PC-3 (cell line): ENCODE data around the gene CSRP2. TPM values are rescaled to one million over a fixed set of nuclear protein-coding genes. Genes with fewer than 3 reads are reported as not detected.

ENCODE experiments used
- ATAC-seq: fragments of 200-7000 bp; cut with Tn5 transposase; 2 replicates; pipeline ENCODE4 v1.9.1; 2020; ENCODE audit warnings: mild to moderate bottlenecking, moderate library complexity
- BruUV-seq: library from RNA; stranded (reverse); fragments of 400-500 nt; replicated peaks from 2 replicates; lab custom pipeline; 2021; lab: Mats Ljungman, UMichigan
- CTCF ChIA-PET: fragments of 300-600 bp; sonication (Branson Sonifier 250); formaldehyde crosslinking; loops from one replicate; lab custom pipeline; 2022; ENCODE audit warnings: antibody characterized with exemption; lab: Charles Lee
- POLR2A ChIA-PET: fragments of 300-600 bp; sonication (Branson Sonifier 250); formaldehyde crosslinking; loops from one replicate; lab custom pipeline; 2022; ENCODE audit warnings: antibody characterized with exemption; ENCODE audit not compliant: unreplicated experiment; lab: Charles Lee
- DNase-seq: peaks from one replicate; pipeline ENCODE4 v3.0.0-alpha.2; 2015
- H2AFZ ChIP-seq: fragments of 300-600 bp; sonication (generic); 2 replicates; pipeline ENCODE4 v1.6.0; 2016; ENCODE audit warnings: antibody characterized with exemption, low read length
- H3F3A ChIP-seq: fragments of 300-600 bp; sonication (generic); one replicate; pipeline ENCODE4 v1.6.0; 2017; ENCODE audit warnings: antibody characterized with exemption, low read length, control low read depth, mild to moderate bottlenecking; ENCODE audit not compliant: unreplicated experiment
- H3K27ac ChIP-seq: fragments of 300-600 bp; sonication (generic); 2 replicates; pipeline ENCODE4 v1.5.1; 2016; ENCODE audit warnings: mild to moderate bottlenecking, low read length
- H3K27me3 ChIP-seq: fragments of 300-600 bp; sonication (generic); 2 replicates; pipeline ENCODE4 v1.6.1; 2016; ENCODE audit warnings: low read length, mixed read lengths
- H3K36me3 ChIP-seq: fragments of 300-600 bp; sonication (generic); 2 replicates; pipeline ENCODE4 v1.6.1; 2016; ENCODE audit warnings: low read depth, mixed run types, low read length, mixed read lengths
- H3K4me1 ChIP-seq: fragments of 300-600 bp; sonication (generic); 2 replicates; pipeline ENCODE4 v1.5.1; 2016; ENCODE audit warnings: low read length; ENCODE audit not compliant: insufficient read depth
- H3K4me2 ChIP-seq: fragments of 300-600 bp; sonication (generic); 2 replicates; pipeline ENCODE4 v1.6.0; 2016; ENCODE audit warnings: low read length
- H3K4me3 ChIP-seq: fragments of 300-600 bp; sonication (generic); 2 replicates; pipeline ENCODE4 v1.5.1; 2016; ENCODE audit warnings: mild to moderate bottlenecking, low read length, mixed read lengths
- H3K79me2 ChIP-seq: fragments of 300-600 bp; sonication (generic); 2 replicates; pipeline ENCODE4 v1.6.1; 2017; ENCODE audit warnings: low read length, mixed read lengths
- H3K9ac ChIP-seq: fragments of 300-600 bp; sonication (generic); 2 replicates; pipeline ENCODE4 v1.6.0; 2016; ENCODE audit warnings: mild to moderate bottlenecking, low read length
- H3K9me2 ChIP-seq: fragments of 300-600 bp; sonication (generic); replicated peaks from 2 replicates; pipeline ENCODE4 v1.6.1; 2016; ENCODE audit warnings: mixed run types, low read length, mixed read lengths
- H3K9me3 ChIP-seq: fragments of 300-600 bp; sonication (generic); 2 replicates; pipeline ENCODE4 v1.6.1; 2016; ENCODE audit warnings: low read length, mixed read lengths
- H4K20me1 ChIP-seq: fragments of 300-600 bp; sonication (generic); 2 replicates; pipeline ENCODE4 v1.6.1; 2016; ENCODE audit warnings: low read length, mixed read lengths
- EZH2 ChIP-seq: fragments of 300-600 bp; sonication (generic); IDR thresholded peaks from one replicate; pipeline ENCODE4 v1.6.1; 2017; ENCODE audit warnings: antibody characterized with exemption, mild to moderate bottlenecking, low read length; ENCODE audit not compliant: unreplicated experiment
- EZH2phosphoT487 ChIP-seq: fragments of 300-600 bp; sonication (generic); IDR thresholded peaks from 2 replicates; pipeline ENCODE4 v1.6.1; 2018; ENCODE audit warnings: mild to moderate bottlenecking, antibody characterized with exemption, low read length, borderline replicate concordance
- intact Hi-C: fragments of 100-400 bp; cut with micrococcal nuclease; formaldehyde crosslinking; loops from 2 replicates; pipeline ENCODE4 v1.9.0; 2023
- total RNA-seq: library from RNA; depleted of rRNA; stranded (reverse); fragments of >200 nt; gene quantifications from 2 replicates; pipeline ENCODE4 v1.2.3, GENCODE V29; 2014
- TF ChIP-seq, protein P1 (sequence below): fragments of 300-600 bp; sonication (generic); conservative IDR thresholded peaks from 2 replicates; pipeline ENCODE4 v1.5.1; 2017; ENCODE audit warnings: antibody characterized with exemption, low read depth, mild to moderate bottlenecking, low read length

The CSRP2 gene
- total RNA-seq, 1 experiment from 2014 or later, result 36.3 TPM

DNA sequence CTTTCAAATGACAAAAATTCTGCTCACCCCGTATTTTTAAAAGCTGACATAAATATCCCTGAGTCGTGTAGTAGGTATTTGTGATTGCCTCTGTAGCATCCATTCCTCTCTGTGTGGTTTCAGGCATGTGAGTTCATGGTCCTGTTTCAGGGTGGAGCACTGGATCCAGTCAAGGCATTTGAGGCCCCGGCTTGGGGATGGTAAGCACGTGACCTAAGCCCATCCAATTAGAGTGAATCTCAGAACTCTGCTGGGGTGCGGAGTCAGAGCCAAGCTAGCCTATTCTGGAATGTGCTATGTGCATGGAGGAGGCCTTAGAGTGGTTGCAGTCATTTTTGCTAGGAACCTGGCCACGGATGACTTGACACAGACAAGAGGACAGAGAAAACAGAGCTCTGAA, 4.3 kb upstream of the CSRP2 start:
- Histone ChIP-seq H3F3A (no peaks in the 10 kb centered on the region), H3K9ac (no peak overlapping the region), H3K4me2 (no peak overlapping the region), H3K79me2 (no peaks in the 10 kb centered on the region), H3K36me3 (no peaks in the 10 kb centered on the region), H3K27me3 (no peaks in the 10 kb centered on the region), H3K4me3 (no peak overlapping the region), H2AFZ (no peak overlapping the region), H3K27ac (no peak overlapping the region), H3K9me3 (no peaks in the 10 kb centered on the region), H3K4me1 (peaks cover 6% of the 10 kb centered on the region), H4K20me1 (no peaks in the 10 kb centered on the region), H3K9me2 (no peaks in the 10 kb centered on the region)
- ChIA-PET CTCF (no interaction called here), POLR2A (no interaction called here)
- no TSS peak for BruUV-seq
- DNase-seq (no peak), ATAC-seq (no peak)
- intact Hi-C loops, result no loop called here
- TF ChIP-seq EZH2 (no peak), EZH2phosphoT487 (no peak)
- TF ChIP-seq, protein P1, sequence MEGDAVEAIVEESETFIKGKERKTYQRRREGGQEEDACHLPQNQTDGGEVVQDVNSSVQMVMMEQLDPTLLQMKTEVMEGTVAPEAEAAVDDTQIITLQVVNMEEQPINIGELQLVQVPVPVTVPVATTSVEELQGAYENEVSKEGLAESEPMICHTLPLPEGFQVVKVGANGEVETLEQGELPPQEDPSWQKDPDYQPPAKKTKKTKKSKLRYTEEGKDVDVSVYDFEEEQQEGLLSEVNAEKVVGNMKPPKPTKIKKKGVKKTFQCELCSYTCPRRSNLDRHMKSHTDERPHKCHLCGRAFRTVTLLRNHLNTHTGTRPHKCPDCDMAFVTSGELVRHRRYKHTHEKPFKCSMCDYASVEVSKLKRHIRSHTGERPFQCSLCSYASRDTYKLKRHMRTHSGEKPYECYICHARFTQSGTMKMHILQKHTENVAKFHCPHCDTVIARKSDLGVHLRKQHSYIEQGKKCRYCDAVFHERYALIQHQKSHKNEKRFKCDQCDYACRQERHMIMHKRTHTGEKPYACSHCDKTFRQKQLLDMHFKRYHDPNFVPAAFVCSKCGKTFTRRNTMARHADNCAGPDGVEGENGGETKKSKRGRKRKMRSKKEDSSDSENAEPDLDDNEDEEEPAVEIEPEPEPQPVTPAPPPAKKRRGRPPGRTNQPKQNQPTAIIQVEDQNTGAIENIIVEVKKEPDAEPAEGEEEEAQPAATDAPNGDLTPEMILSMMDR, result no peak

DNA sequence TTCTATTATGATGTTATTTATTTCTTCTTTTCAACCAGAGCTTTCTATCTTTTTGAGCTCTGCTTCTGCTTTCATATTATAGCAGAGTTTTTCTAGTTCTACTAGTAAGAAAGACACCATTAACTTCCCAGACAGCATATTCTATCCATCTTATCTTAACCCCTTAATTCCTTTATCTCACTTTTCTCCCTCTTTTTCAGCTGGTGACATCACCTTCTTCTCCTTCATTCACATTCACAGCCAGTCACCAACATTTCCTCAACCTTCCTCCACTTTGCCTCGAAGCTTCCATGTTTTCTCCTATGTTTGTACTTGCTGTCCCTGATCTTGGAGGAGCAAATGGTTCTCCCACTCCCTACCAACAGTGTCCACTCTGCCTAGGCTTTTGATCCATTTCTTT, 3.5 kb upstream of the CSRP2 start:
- Histone ChIP-seq H3F3A (no peaks in the 10 kb centered on the region), H3K4me3 (no peak overlapping the region), H3K4me2 (no peak overlapping the region), H2AFZ (no peak overlapping the region), H3K36me3 (no peaks in the 10 kb centered on the region), H3K27ac (no peak overlapping the region), H4K20me1 (no peaks in the 10 kb centered on the region), H3K9me3 (no peaks in the 10 kb centered on the region), H3K79me2 (0 out of 2 replicates have a peak, but pooled peaks cover 2% of the 10 kb centered on the region), H3K4me1 (peaks cover 9% of the 10 kb centered on the region), H3K9me2 (no peaks in the 10 kb centered on the region), H3K9ac (no peak overlapping the region), H3K27me3 (no peaks in the 10 kb centered on the region)
- POLR2A ChIA-PET, result no interaction called here
- BruUV-seq, result no TSS peak
- no peak for DNase-seq
- intact Hi-C loops, result no loop called here
- no peak for ATAC-seq
- CTCF ChIA-PET, result no interaction called here
- no peak for TF ChIP-seq EZH2
- TF ChIP-seq EZH2phosphoT487, result no peak
- TF ChIP-seq, protein P1, result no peak

DNA sequence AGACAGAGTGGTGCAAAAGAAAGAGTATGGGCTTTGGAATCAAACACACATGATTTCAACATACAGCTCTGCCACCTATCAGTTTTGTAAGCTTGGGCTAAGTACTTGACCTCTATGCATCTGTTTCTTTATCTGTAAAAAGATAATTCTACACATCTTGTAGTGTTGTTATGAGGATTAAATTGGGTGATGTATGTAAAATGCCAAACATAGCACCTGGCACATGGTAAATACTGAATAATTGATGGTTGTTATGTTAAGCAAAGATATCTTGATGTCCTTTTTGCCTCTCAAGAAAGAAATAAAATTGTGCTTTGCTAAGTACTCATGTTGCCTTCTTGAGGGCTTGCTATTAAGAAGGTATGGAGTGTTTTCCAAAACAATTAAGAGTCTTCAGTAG, 2.3 kb upstream of the CSRP2 start:
- Histone ChIP-seq H3K9me3 (no peaks in the 10 kb centered on the region), H3K4me1 (peaks cover 16% of the 10 kb centered on the region), H3K27ac (no peak overlapping the region), H3K27me3 (no peaks in the 10 kb centered on the region), H3F3A (no peaks in the 10 kb centered on the region), H3K79me2 (peaks cover 11% of the 10 kb centered on the region; the same call in 1 of the 2 replicates), H3K4me2 (no peak overlapping the region), H3K36me3 (no peaks in the 10 kb centered on the region), H3K9me2 (no peaks in the 10 kb centered on the region), H3K9ac (no peak overlapping the region), H2AFZ (no peak overlapping the region), H4K20me1 (no peaks in the 10 kb centered on the region), H3K4me3 (no peak overlapping the region)
- intact Hi-C loops, result no loop called here
- DNase-seq, result no peak
- ChIA-PET POLR2A (no interaction called here), CTCF (no interaction called here)
- TF ChIP-seq EZH2phosphoT487 (no peak), EZH2 (no peak)
- TF ChIP-seq, protein P1, result no peak
- no TSS peak for BruUV-seq
- no peak for ATAC-seq
